HG03064 (cell line): Measurements from ENCODE around the gene ADGRV1.
A peak's percentile ranks its signal among the peaks of the same experiment; 100 is the strongest.

ENCODE experiments used
- ATAC-seq: cut with Tn5 transposase; IDR thresholded peaks from one replicate; pipeline ENCODE4 v1.9.1; 2021; ENCODE audit warnings: low read depth; ENCODE audit not compliant: unreplicated experiment

The ADGRV1 gene, protein sequence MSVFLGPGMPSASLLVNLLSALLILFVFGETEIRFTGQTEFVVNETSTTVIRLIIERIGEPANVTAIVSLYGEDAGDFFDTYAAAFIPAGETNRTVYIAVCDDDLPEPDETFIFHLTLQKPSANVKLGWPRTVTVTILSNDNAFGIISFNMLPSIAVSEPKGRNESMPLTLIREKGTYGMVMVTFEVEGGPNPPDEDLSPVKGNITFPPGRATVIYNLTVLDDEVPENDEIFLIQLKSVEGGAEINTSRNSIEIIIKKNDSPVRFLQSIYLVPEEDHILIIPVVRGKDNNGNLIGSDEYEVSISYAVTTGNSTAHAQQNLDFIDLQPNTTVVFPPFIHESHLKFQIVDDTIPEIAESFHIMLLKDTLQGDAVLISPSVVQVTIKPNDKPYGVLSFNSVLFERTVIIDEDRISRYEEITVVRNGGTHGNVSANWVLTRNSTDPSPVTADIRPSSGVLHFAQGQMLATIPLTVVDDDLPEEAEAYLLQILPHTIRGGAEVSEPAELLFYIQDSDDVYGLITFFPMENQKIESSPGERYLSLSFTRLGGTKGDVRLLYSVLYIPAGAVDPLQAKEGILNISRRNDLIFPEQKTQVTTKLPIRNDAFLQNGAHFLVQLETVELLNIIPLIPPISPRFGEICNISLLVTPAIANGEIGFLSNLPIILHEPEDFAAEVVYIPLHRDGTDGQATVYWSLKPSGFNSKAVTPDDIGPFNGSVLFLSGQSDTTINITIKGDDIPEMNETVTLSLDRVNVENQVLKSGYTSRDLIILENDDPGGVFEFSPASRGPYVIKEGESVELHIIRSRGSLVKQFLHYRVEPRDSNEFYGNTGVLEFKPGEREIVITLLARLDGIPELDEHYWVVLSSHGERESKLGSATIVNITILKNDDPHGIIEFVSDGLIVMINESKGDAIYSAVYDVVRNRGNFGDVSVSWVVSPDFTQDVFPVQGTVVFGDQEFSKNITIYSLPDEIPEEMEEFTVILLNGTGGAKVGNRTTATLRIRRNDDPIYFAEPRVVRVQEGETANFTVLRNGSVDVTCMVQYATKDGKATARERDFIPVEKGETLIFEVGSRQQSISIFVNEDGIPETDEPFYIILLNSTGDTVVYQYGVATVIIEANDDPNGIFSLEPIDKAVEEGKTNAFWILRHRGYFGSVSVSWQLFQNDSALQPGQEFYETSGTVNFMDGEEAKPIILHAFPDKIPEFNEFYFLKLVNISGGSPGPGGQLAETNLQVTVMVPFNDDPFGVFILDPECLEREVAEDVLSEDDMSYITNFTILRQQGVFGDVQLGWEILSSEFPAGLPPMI (N-terminal part only)

GRCh38 chr5:90558344-90559192 lies at the start of gene ADGRV1:
Gene ADGRV1, plus strand, starts transcription at chr5:90558797. Its CDS starts 99 bp downstream, at chr5:90558896.
- ATAC-seq = no peak

DNA sequence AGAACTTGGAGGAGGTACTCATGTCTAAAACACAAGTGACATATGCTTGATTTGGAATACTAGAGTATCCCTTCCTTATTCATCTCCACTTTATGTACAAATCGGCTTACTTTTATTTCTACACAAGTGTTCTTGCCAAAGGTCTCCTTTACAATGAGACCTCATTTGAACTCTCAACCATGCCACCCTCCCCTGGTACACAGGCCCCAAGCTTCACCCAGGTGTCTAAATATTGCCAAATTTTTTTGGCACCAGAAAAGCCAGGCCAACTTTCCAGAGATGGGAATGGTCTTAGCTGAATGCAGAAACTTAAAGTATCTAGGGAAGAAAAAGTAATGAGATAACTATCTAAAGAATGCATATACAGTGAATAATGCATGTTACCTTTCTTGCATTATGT lies 48.2 kb upstream of the ADGRV1 start:
- no peak for ATAC-seq

GRCh38 chr5:90514520-90514919 lies 44.1 kb upstream of the ADGRV1 start:
- ATAC-seq = no peak

DNA sequence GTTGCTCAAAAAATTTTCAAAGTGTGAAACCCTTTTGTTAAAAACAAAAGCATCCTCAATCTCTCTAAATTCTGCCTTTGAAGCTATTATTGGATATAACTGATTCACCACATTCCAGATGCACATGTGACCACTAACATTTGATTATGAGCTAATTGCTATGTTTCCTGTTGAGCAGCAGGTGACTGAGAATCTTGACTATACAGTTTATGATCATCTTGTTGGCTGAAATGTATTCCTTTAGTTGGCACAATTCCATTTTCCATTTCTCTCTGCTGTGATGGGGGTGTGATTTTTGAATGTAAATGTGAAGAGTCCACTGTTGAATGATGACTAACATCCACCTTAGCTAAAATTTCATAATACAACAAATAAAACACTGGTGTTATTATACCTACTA lies 39.9 kb upstream of the ADGRV1 start:
- ATAC-seq = no peak

GRCh38 chr5:90519081-90519480 lies 39.5 kb upstream of the ADGRV1 start:
- ATAC-seq = no peak

- ATAC-seq = no peak
Observed at GRCh38 chr5:90528601-90529193, 29.9 kb upstream of the ADGRV1 start.

DNA sequence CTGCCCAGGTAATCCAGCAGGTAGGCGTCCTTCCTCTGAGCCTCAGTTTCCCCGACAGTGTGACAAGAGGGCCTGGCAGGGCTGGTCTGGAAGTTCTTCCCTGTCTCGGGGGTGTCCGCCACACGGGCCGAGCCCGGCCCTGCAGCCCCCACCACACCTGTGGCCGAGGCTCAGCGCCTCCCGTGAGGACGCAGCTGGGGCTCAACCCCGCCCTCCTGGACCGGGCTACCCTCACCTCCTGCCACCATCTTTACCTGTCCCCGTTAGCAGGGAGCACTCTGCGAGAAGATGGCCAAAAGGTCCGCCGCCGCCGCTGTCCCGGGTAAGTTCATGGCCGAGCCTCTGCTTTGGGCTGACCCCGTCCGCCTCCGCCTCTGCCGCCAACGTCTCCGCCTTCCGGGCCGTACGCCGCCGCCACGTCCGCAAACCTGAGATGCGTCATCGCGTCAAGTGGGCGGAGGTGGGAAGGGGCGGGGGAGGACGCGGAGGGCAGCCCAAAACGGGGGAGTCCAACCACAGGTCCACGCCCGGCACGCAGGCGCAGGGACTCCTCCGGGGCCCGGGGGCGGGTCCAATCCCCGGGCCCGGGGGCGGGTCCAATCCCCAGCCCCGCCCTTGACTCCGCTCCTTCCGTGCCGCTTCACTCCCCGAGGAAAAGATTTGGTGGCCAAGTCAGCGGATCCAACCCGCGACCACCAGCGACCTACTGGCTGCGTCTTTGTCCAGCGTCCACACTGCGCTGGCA lies 29.2 kb upstream of the ADGRV1 start, which contains the start of gene LYSMD3:
TSS of gene LYSMD3 (minus strand) at position 391 of the 745 bp plus-strand sequence. CDS start 4,295 bp downstream, outside the sequence.
- ATAC-seq = peak; percentile 94

GRCh38 chr5:90529939-90530677 lies 28.5 kb upstream of the ADGRV1 start:
- peak; percentile 55 for ATAC-seq

GRCh38 chr5:90530736-90531487 lies 27.7 kb upstream of the ADGRV1 start:
- ATAC-seq = no peak

DNA sequence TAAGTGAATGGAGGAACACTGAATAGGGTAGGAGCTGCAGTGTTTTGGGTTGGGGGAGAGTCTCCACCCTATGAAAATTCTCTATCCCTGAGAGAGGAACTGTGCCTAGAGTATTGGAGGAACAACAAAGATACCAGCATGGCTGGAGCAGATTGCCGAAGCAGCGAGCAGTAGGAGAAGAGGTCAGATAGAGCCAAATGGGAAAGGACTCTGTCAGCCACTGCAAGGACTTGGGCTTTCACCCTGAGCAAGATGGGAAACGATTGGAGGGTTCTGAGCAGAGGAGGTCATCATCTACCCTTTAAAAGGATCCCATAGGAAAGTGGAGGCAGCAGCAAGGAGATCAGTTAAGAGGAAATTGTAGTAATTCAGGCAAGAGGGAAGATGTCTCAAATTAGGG lies 24.8 kb upstream of the ADGRV1 start:
- no peak for ATAC-seq

- ATAC-seq = no peak
Observed at GRCh38 chr5:90534922-90535321, 23.7 kb upstream of the ADGRV1 start.

DNA sequence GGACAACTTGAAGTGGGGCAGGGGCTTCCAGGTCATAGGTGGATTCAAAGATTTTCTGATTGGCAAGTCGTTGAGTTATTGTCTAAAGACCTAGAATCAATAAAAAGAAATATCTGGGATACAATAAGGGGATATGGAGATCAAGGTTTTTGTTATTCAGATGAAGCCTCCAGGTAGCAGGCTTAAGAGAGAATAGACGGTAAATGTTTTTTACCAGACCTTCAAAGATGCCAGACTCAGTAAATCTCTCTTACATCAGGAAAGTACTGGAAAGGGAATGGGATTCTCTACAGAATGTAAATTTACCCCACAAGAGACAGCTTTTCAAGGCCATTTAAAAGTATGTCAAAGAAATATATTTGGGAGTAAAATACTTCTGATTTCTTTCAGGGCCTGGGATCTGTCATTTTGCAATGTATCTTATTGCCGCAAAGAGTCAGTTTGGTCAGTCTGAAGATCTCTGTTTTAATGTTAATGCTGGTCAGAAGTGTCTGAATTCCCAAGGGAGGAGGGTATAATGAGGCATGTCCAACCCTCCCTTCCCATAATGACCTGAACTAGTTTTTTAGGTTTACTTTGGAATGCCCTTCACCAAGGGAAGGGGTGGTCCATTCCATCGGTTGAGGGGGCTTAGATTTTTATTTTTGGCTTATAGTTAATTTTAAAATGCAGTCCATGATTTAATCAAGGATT lies 15.6 kb upstream of the ADGRV1 start:
- no peak for ATAC-seq

GRCh38 chr5:90545511-90545910 lies 13.1 kb upstream of the ADGRV1 start:
- no peak for ATAC-seq

GRCh38 chr5:90546216-90546837 lies 12.3 kb upstream of the ADGRV1 start:
- no peak for ATAC-seq

DNA sequence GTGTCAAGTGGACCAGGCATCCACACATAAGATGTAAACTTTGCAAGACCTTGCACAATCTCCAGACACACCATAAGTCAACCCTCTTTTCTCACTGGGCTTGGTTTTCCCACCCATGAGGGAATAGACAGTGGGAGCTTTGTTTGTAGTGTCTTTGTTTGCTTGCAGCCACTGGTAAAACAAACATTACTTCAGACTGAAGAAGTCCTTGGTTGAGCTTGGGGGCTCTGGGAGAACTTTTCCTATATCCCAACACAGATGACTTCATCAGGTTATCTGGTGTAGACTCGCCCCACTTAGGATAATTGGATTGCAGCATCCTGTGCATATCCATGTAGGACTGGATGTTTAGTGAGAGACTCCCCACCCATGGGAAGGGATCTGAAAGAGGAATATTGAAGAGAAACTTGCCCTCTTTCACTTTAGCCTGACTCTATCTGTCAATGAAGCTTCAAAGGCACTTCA lies 11.5 kb upstream of the ADGRV1 start:
- no peak for ATAC-seq

GRCh38 chr5:90548069-90548593 lies 10.5 kb upstream of the ADGRV1 start:
- no peak for ATAC-seq
